DMS 273 (cell line): ENCODE measurements around the gene LDAH.
A peak's percentile ranks its signal among the peaks of the same experiment; 100 is the strongest.
"Not testable (repeated sequence)": the region's sequence is repeated elsewhere in the genome, so short reads cannot be mapped to it uniquely, and the experiment has no call there.

Source experiments
- DNase-seq: peaks from one replicate; lab custom pipeline; 2025; ENCODE audit not compliant: unreplicated experiment; lab: John Stamatoyannopoulos, UW

Gene LDAH

GRCh38 chr2:20822535-20823490 lies at the start of gene LDAH:
LDAH (minus strand) TSS chr2:20823101; CDS start chr2:20801463, 21,638 bp downstream.
- peak; percentile 98 for DNase-seq

- DNase-seq, result no peak
Measured at GRCh38 chr2:20868377-20868776, 45.5 kb upstream of the LDAH start.

GRCh38 chr2:20862850-20863249 lies 39.9 kb upstream of the LDAH start:
- DNase-seq, result no peak

GRCh38 chr2:20855456-20855855 lies 32.6 kb upstream of the LDAH start:
- DNase-seq, result no peak

GRCh38 chr2:20852670-20853069 lies 29.8 kb upstream of the LDAH start:
- DNase-seq, result no peak

- DNase-seq, result no peak
Measured at GRCh38 chr2:20852139-20852538, 29.2 kb upstream of the LDAH start.

- no peak for DNase-seq
Measured at GRCh38 chr2:20844246-20844645, 21.3 kb upstream of the LDAH start.

GRCh38 chr2:20839052-20839451 lies 16.2 kb upstream of the LDAH start:
- no peak for DNase-seq

GRCh38 chr2:20838016-20838415 lies 15.1 kb upstream of the LDAH start:
- no peak for DNase-seq

GRCh38 chr2:20836521-20836920 lies 13.6 kb upstream of the LDAH start:
- no peak for DNase-seq

- no peak for DNase-seq
Measured at GRCh38 chr2:20834331-20834730, 11.4 kb upstream of the LDAH start.

- no peak for DNase-seq
Measured at GRCh38 chr2:20832606-20833005, 9.7 kb upstream of the LDAH start.

GRCh38 chr2:20829861-20830260 lies 7.0 kb upstream of the LDAH start:
- DNase-seq, result no peak

- DNase-seq, result no peak
Measured at GRCh38 chr2:20823917-20824316, 1.0 kb upstream of the LDAH start.

GRCh38 chr2:20818820-20819219 lies 4.1 kb downstream of the LDAH start:
- DNase-seq, result no peak

- DNase-seq, result no peak
Measured at GRCh38 chr2:20815216-20815615, 7.7 kb downstream of the LDAH start.

- DNase-seq, result no peak
Measured at GRCh38 chr2:20812779-20813178, 10.1 kb downstream of the LDAH start.

- DNase-seq, result no peak
Measured at GRCh38 chr2:20806286-20806685, 16.6 kb downstream of the LDAH start.

- no peak for DNase-seq
Measured at GRCh38 chr2:20803974-20804373, 18.9 kb downstream of the LDAH start.

GRCh38 chr2:20803226-20803682 lies 19.6 kb downstream of the LDAH start:
- DNase-seq, result no peak

GRCh38 chr2:20797096-20797495 lies 25.8 kb downstream of the LDAH start:
- DNase-seq, result no peak

- DNase-seq, result no peak
Measured at GRCh38 chr2:20796374-20796791, 26.5 kb downstream of the LDAH start.

- not testable (repeated sequence) for DNase-seq
Measured at GRCh38 chr2:20793944-20794343, 29.0 kb downstream of the LDAH start.
